Type B pancreatic cell (in vitro differentiated cells): ENCODE measurements around the gene IGF2R. TPM values are rescaled to one million over a fixed set of nuclear protein-coding genes. Genes with fewer than 3 reads are reported as not detected.

Experiments used
- DNase-seq: peaks from one replicate; pipeline ENCODE4 v3.0.0; 2021; ENCODE audit warnings: mixed read lengths; ENCODE audit not compliant: unreplicated experiment; ENCODE audit errors: extremely low spot score
- H3K27ac Mint-ChIP-seq: 2 replicates; pipeline ENCODE4 v1.8.0; 2021; ENCODE audit warnings: mild to moderate bottlenecking, mixed read lengths
- H3K27me3 Mint-ChIP-seq: 2 replicates; pipeline ENCODE4 v1.8.0; 2021; ENCODE audit warnings: mixed read lengths
- H3K36me3 Mint-ChIP-seq: 2 replicates; pipeline ENCODE4 v1.8.0; 2021; ENCODE audit warnings: mixed read lengths
- H3K4me1 Mint-ChIP-seq: one replicate; pipeline ENCODE4 v1.8.0; 2021; ENCODE audit warnings: mixed read lengths; ENCODE audit not compliant: unreplicated experiment
- H3K4me3 Mint-ChIP-seq: 2 replicates; pipeline ENCODE4 v1.8.0; 2021; ENCODE audit warnings: mild to moderate bottlenecking, mixed read lengths
- H3K9me3 Mint-ChIP-seq: 2 replicates; pipeline ENCODE4 v1.8.0; 2021; ENCODE audit warnings: mixed read lengths
- total RNA-seq: library from RNA; stranded (reverse); gene quantifications from 2 replicates; pipeline ENCODE4 v1.2.1, GENCODE V29; 2021; ENCODE audit warnings: low replicate concordance
- TF ChIP-seq, protein P1 (sequence below): fragments of 200-600 bp; sonication (generic); conservative IDR thresholded peaks from 2 replicates; pipeline ENCODE4 v1.5.0; 2021; ENCODE audit warnings: antibody characterized with exemption, mild to moderate bottlenecking

The IGF2R gene
- total RNA-seq, 1 donor from 2014 or later, result 79.8 TPM

- H3K27ac Mint-ChIP-seq, result peak overlapping the region; percentile 17
- no peaks in the 10 kb centered on the region for H3K27me3 Mint-ChIP-seq
- H3K9me3 Mint-ChIP-seq, result no peaks in the 10 kb centered on the region
- TF ChIP-seq, protein P1, sequence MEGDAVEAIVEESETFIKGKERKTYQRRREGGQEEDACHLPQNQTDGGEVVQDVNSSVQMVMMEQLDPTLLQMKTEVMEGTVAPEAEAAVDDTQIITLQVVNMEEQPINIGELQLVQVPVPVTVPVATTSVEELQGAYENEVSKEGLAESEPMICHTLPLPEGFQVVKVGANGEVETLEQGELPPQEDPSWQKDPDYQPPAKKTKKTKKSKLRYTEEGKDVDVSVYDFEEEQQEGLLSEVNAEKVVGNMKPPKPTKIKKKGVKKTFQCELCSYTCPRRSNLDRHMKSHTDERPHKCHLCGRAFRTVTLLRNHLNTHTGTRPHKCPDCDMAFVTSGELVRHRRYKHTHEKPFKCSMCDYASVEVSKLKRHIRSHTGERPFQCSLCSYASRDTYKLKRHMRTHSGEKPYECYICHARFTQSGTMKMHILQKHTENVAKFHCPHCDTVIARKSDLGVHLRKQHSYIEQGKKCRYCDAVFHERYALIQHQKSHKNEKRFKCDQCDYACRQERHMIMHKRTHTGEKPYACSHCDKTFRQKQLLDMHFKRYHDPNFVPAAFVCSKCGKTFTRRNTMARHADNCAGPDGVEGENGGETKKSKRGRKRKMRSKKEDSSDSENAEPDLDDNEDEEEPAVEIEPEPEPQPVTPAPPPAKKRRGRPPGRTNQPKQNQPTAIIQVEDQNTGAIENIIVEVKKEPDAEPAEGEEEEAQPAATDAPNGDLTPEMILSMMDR, result no peak
- DNase-seq, result no peak
- no peaks in the 10 kb centered on the region for H3K4me1 Mint-ChIP-seq
- H3K36me3 Mint-ChIP-seq, result peaks cover 25% of the 10 kb centered on the region
- no peak overlapping the region for H3K4me3 Mint-ChIP-seq
These were observed 72.7 kb downstream of the IGF2R start for GRCh38 chr6:160041608-160042007.

DNA sequence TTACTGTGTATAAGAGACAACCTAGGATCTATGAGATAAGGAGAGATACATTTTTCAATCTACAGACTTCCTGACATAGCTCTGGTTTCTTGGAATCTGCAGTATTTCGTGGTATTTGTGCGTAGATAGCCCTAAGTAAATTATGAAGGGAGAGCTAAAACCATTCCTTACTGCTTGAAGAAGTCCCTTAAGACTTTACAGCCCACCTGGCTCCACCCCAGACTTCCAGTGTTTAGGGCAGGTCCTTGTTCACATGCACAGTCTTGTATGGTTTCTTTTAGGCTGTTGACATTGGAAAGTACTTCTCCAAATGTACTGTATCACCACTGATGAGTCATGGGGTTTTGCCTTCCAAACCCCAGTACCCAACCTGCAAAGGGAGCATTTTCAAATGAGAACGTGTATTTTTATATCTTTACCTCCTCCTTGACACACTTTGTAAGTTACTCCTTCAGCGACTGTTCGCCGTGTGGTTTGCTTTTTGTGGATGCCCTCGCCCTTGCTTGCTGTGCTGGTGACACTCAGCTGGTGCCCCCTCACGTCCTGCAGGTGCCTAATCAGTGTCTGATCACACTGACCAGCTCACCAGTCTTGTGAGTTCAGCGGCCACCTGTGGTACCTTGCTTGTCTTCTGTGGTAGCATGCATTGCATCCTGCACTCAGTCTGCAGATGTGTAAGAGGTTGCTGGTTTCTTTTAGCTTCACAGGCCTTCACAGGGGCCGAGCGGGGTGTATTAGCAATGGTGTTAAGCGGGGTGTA lies 73.3 kb downstream of the IGF2R start:
- DNase-seq, result no peak
- no peaks in the 10 kb centered on the region for H3K4me1 Mint-ChIP-seq
- H3K4me3 Mint-ChIP-seq, result no peak overlapping the region
- TF ChIP-seq, protein P1, result no peak
- H3K9me3 Mint-ChIP-seq, result no peaks in the 10 kb centered on the region
- H3K36me3 Mint-ChIP-seq, result peaks cover 24% of the 10 kb centered on the region
- H3K27ac Mint-ChIP-seq, result peak overlapping the region; percentile 17
- no peaks in the 10 kb centered on the region for H3K27me3 Mint-ChIP-seq

DNA sequence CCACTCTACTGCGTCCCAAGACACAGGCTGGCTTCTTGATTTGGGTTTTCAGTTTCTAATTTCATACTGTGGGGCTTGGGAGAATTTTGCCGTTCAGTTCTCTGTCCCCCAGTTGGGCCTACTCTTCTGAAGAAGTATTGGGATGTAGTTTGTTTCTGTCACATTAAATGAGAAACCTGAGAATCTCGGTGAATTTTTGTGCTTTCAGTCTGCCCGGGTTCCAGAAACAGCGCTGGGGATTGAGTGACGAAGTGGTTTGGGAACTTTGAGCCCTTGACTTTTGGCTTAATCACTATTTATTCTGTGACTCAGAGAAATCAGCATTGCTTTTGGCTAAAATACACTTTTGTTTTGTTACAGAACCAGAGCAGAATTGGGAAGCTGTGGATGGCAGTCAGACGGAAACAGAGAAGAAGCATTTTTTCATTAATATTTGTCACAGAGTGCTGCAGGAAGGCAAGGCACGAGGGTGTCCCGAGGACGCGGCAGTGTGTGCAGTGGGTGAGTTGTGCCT lies 74.0 kb downstream of the IGF2R start:
- Mint-ChIP-seq H3K36me3 (peaks cover 20% of the 10 kb centered on the region), H3K4me3 (peak overlapping the region; percentile 12), H3K27ac (peak overlapping the region; percentile 48)

GRCh38 chr6:160043784-160044183 lies 74.9 kb downstream of the IGF2R start:
- H3K9me3 Mint-ChIP-seq, result no peaks in the 10 kb centered on the region
- no peak for DNase-seq
- H3K4me3 Mint-ChIP-seq, result no peak overlapping the region
- no peaks in the 10 kb centered on the region for H3K27me3 Mint-ChIP-seq
- peak overlapping the region; percentile 48 for H3K27ac Mint-ChIP-seq
- H3K4me1 Mint-ChIP-seq, result no peaks in the 10 kb centered on the region
- TF ChIP-seq, protein P1, result no peak
- H3K36me3 Mint-ChIP-seq, result peaks cover 12% of the 10 kb centered on the region

More for the DNA sequence above, 74.0 kb downstream of the IGF2R start:
- H3K27me3 Mint-ChIP-seq, result no peaks in the 10 kb centered on the region
- no peaks in the 10 kb centered on the region for H3K9me3 Mint-ChIP-seq
- TF ChIP-seq, protein P1, result no peak
- H3K4me1 Mint-ChIP-seq, result no peaks in the 10 kb centered on the region
- no peak for DNase-seq

DNA sequence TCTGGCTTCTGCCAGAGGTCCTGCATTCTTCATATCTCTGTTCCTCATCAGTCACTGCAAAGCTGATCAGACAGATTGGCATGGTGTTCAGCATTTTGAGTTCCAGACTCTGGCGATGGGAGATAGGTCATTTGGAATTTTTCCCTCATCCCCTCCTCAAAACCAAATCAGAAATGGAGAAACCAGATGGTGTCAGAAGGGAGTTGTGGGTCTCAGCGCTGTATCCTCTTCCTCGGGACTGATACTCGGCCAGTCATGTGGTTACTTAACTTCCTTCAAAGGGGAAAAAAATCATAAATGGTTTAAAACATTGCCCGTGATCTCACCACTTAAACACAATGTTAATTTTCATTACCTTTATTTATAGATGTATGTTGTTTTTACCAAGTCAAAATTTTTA lies 75.8 kb downstream of the IGF2R start:
- H3K27ac Mint-ChIP-seq, result no peak overlapping the region
- no peak overlapping the region for H3K4me3 Mint-ChIP-seq
- H3K27me3 Mint-ChIP-seq, result no peaks in the 10 kb centered on the region
- TF ChIP-seq, protein P1, result no peak
- H3K9me3 Mint-ChIP-seq, result no peaks in the 10 kb centered on the region
- H3K4me1 Mint-ChIP-seq, result no peaks in the 10 kb centered on the region
- H3K36me3 Mint-ChIP-seq, result peaks cover 14% of the 10 kb centered on the region
- DNase-seq, result no peak
